Trophoblast cell (in vitro differentiated cells and primary cell): ENCODE data around the gene ATG2B.

ENCODE experiments used
- DNase-seq, 2 donors: peaks; one replicate each; pipeline ENCODE4 v3.0.0-alpha.2; 2016
- H2AFZ ChIP-seq: 2 replicates; pipeline ENCODE4 v1.6.1; 2013; ENCODE audit warnings: low read length, moderate library complexity, mild to moderate bottlenecking; ENCODE audit not compliant: insufficient read depth, poor library complexity
- H2AK5ac ChIP-seq: 2 replicates; pipeline ENCODE4 v1.6.1; 2013; ENCODE audit warnings: mild to moderate bottlenecking, low read length
- H2BK120ac ChIP-seq: 2 replicates; pipeline ENCODE4 v1.6.1; 2013; ENCODE audit warnings: low read length, mild to moderate bottlenecking, moderate library complexity; ENCODE audit not compliant: insufficient read depth, poor library complexity
- H2BK12ac ChIP-seq: 2 replicates; pipeline ENCODE4 v1.6.1; 2013; ENCODE audit warnings: mild to moderate bottlenecking, low read length, moderate library complexity
- H2BK5ac ChIP-seq: 2 replicates; pipeline ENCODE4 v1.6.1; 2013; ENCODE audit warnings: low read length, low read depth, moderate library complexity, mild to moderate bottlenecking; ENCODE audit not compliant: poor library complexity
- H3K14ac ChIP-seq: 2 replicates; pipeline ENCODE4 v1.6.1; 2013; ENCODE audit warnings: mild to moderate bottlenecking, low read length
- H3K18ac ChIP-seq: 2 replicates; pipeline ENCODE4 v1.6.1; 2013; ENCODE audit warnings: mild to moderate bottlenecking, low read length
- H3K23ac ChIP-seq: 2 replicates; pipeline ENCODE4 v1.6.1; 2013; ENCODE audit warnings: low read length
- H3K27ac ChIP-seq: 2 replicates; pipeline ENCODE4 v1.5.1; 2013; ENCODE audit warnings: low read depth, mild to moderate bottlenecking, inconsistent platforms, low read length, moderate library complexity
- H3K27me3 ChIP-seq: 2 replicates; pipeline ENCODE4 v1.6.1; 2013; ENCODE audit warnings: inconsistent platforms, mild to moderate bottlenecking, low read length, moderate library complexity; ENCODE audit not compliant: insufficient read depth
- H3K36me3 ChIP-seq, 2 experiments: 1 replicate in 1 of 2; 2 replicates in 1 of 2; pipeline ENCODE4 v1.6.1; 2013; ENCODE audit warnings: low read length in 2 of 2, mild to moderate bottlenecking in 2 of 2, moderate library complexity in 1 of 2; ENCODE audit not compliant: insufficient read depth in 2 of 2, control insufficient read depth in 1 of 2
- H3K4ac ChIP-seq: 2 replicates; pipeline ENCODE4 v1.6.1; 2013; ENCODE audit warnings: low read depth, mild to moderate bottlenecking, low read length, moderate library complexity
- H3K4me1 ChIP-seq, 2 experiments: 1 replicate in 1 of 2; 2 replicates in 1 of 2; pipeline ENCODE4 v1.6.1; 2013; ENCODE audit warnings: low read length in 2 of 2, mild to moderate bottlenecking in 2 of 2, moderate library complexity in 1 of 2; ENCODE audit not compliant: insufficient read depth in 2 of 2, control insufficient read depth in 1 of 2
- H3K4me2 ChIP-seq: 2 replicates; pipeline ENCODE4 v1.6.1; 2013; ENCODE audit warnings: inconsistent platforms, mild to moderate bottlenecking, low read length, moderate library complexity
- H3K4me3 ChIP-seq: 2 replicates; pipeline ENCODE4 v1.5.1; 2013; ENCODE audit warnings: mild to moderate bottlenecking, low read depth, low read length, inconsistent platforms
- H3K79me1 ChIP-seq: one replicate; pipeline ENCODE4 v1.6.1; 2013; ENCODE audit warnings: low read length
- H3K79me2 ChIP-seq: 2 replicates; pipeline ENCODE4 v1.6.1; 2013; ENCODE audit warnings: low read length, mild to moderate bottlenecking; ENCODE audit not compliant: control insufficient read depth, insufficient read depth, poor library complexity
- H3K9ac ChIP-seq: 2 replicates; pipeline ENCODE4 v1.6.1; 2013; ENCODE audit warnings: mild to moderate bottlenecking, low read length
- H3K9me3 ChIP-seq: 2 replicates; pipeline ENCODE4 v1.6.1; 2013; ENCODE audit warnings: low read depth, mild to moderate bottlenecking, control low read depth, inconsistent platforms, low read length; ENCODE audit not compliant: insufficient read depth
- H4K12ac ChIP-seq: 2 replicates; pipeline ENCODE4 v1.6.1; 2013; ENCODE audit warnings: low read depth, mild to moderate bottlenecking, low read length, moderate library complexity
- H4K8ac ChIP-seq: 2 replicates; pipeline ENCODE4 v1.6.1; 2013; ENCODE audit warnings: low read depth, mild to moderate bottlenecking, low read length, moderate library complexity
- H4K91ac ChIP-seq: one replicate; pipeline ENCODE4 v1.6.1; 2013; ENCODE audit warnings: low read depth, mild to moderate bottlenecking, low read length, moderate library complexity
- WGBS: extraction: QIAGEN DNeasy Blood & Tissue Kit; methylation state at CpG from one replicate; pipeline ENCODE4 v1.1.7; 2013; ENCODE audit warnings: missing lambda C conversion rate; ENCODE audit not compliant: insufficient read length, insufficient coverage; ENCODE audit errors: extremely low coverage; 5-methylcytosine and 5-hydroxymethylcytosine counted together

The ATG2B gene

DNA sequence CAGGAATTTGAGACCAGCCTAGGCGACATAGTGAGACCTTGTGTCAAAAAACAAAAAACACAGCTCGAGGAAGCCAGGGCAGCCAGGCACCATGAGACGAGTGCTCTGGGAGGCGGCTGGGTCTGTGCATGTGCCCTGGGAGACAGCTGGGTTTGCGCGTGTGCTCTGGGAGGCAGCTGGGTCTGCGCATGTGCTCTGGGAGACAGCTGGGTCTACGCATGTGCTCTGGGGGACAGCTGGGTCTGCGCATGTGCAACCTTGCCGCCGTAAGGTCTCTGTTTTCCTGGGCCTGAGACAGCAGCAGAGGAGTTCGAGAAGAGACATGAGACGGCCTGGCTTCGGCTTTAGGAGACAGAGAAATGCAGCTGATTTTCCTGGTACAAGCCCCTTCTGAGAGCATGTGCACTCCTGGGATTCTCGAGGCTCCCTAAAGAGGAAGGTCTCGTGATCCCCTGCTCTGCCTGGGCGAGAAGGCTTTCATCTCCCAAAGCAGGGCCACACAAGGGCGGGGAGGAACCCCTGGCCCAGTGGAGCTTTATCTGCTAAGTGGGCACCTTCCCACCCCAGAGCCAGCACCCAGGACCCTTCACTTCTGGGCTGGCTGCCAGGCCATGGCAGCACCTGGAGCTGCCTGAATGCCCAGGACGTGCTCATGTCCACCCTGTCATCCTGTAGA lies 110.7 kb downstream of the ATG2B start:
- H3K27me3 ChIP-seq = no peaks in the 10 kb centered on the region
- peak overlapping the region; percentile 42 for H2AFZ ChIP-seq
- H3K36me3 ChIP-seq = no peaks in the 10 kb centered on the region
- peaks cover 11% of the 10 kb centered on the region for H3K79me2 ChIP-seq
- H2BK12ac ChIP-seq = peak overlapping the region; percentile 78
- no CpG with 5 or more reads among the region's 19 CpGs for WGBS
- H3K79me1 ChIP-seq = peaks cover 44% of the 10 kb centered on the region
- no peak overlapping the region for H3K9ac ChIP-seq
- H3K18ac ChIP-seq = peak overlapping the region; percentile 66
- no peak overlapping the region for H3K4me3 ChIP-seq
- peak overlapping the region; percentile 91 for H2BK5ac ChIP-seq
- no peak for DNase-seq
- peak overlapping the region; percentile 98 for H4K91ac ChIP-seq
- H3K4ac ChIP-seq = peak overlapping the region; percentile 78
- H2AK5ac ChIP-seq = peak overlapping the region; percentile 93
- no peak overlapping the region for H3K23ac ChIP-seq
- H3K4me2 ChIP-seq = no peak overlapping the region
- H3K27ac ChIP-seq = peak overlapping the region; percentile 85
- peaks cover 34 to 35% of the 10 kb centered on the region in 2 experiments for H3K4me1 ChIP-seq
- peak overlapping the region; percentile 92 for H3K14ac ChIP-seq
- H3K9me3 ChIP-seq = no peaks in the 10 kb centered on the region
- peak overlapping the region; percentile 95 for H2BK120ac ChIP-seq
- H4K12ac ChIP-seq = peak overlapping the region; percentile 20
- peak overlapping the region; percentile 80 for H4K8ac ChIP-seq

DNA sequence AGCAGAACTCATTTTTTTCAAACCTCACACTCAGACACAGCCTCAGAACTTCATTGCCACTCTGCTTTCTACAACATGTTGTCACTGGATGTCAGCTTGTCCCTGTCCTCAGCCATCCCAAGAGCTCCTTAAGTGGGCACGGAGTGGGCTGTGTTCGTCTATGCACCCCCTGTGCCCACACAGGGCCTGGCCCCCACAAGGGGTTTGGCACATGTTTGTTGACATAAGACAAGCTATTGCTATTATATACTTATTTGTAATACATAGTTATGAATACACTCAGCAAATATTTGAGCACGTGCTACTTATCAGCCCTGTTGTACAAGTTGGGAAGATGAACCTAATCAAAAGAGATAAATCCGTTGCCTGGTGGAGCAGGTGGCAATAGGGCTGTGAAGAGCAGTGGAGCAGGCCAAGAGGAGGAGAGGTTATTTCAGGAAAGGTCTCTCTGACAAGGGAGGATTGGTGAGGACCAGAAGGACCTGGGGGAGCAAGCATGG lies 111.4 kb downstream of the ATG2B start:
- Histone ChIP-seq H4K8ac (peak overlapping the region; percentile 80), H3K27me3 (no peaks in the 10 kb centered on the region), H4K91ac (peak overlapping the region; percentile 98), H2AFZ (no peak overlapping the region), H3K27ac (no peak overlapping the region), H3K79me1 (peaks cover 47% of the 10 kb centered on the region), H3K14ac (peak overlapping the region; percentile 92), H3K4me2 (no peak overlapping the region), H4K12ac (no peak overlapping the region), H3K4ac (peak overlapping the region; percentile 32), H3K4me3 (no peak overlapping the region), H2BK120ac (peak overlapping the region; percentile 95), H3K36me3 (no peaks in the 10 kb centered on the region), H3K23ac (no peak overlapping the region), H3K18ac (peak overlapping the region; percentile 66), H3K79me2 (peaks cover 11% of the 10 kb centered on the region), H2BK12ac (peak overlapping the region; percentile 80), H2AK5ac (peak overlapping the region; percentile 93), H2BK5ac (peak overlapping the region; percentile 91), H3K9ac (no peak overlapping the region), H3K4me1 (peaks cover 41 to 42% of the 10 kb centered on the region in 2 experiments), H3K9me3 (no peaks in the 10 kb centered on the region)
- no peak for DNase-seq
- no CpG with 5 or more reads among the region's 4 CpGs for WGBS

DNA sequence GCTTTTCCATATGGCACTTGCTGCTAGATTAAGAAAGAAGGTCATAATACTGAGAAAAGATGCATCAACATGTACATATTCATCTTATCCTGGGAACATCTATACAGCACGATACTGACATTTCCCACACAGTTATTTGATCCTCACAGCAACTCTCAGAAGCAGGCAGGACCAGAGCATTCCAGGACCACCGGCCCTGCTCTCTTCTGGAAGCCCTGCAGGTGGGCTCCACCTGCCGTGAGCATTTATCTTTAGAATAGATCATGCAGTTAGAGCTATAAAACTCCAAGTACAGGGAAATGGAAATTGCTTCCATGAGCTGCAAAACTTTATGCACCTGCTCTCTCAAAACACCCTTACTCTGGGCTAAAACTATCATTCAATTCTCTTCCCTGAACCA lies 112.7 kb downstream of the ATG2B start:
- H4K8ac ChIP-seq = no peak overlapping the region
- no CpG with 5 or more reads among the region's 3 CpGs for WGBS

DNA sequence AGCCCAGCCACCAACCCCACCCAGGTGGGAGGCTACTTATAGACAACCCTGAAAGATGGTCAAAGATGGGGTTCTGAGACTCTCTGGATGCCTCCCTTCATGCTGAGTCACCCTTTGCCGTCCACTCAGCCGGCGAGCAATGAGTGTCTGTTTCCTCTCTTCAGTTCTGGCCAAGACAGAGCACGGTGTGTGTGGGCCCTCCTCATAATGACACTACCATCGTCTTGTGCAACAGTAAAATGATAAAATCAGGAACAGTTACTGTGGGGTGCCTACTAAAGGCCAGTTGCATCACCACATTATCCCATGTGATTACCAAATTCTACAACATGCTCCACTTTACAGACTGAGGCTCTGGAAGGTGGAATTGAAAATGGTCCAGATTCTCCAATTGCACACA lies 114.1 kb downstream of the ATG2B start:
- H3K4ac ChIP-seq = no peak overlapping the region
- H3K4me3 ChIP-seq = no peak overlapping the region
- no peak overlapping the region for H3K23ac ChIP-seq
- H3K18ac ChIP-seq = no peak overlapping the region
- H2BK12ac ChIP-seq = no peak overlapping the region
- H4K91ac ChIP-seq = peak overlapping the region; percentile 78
- H3K27ac ChIP-seq = peak overlapping the region; percentile 32
- H2AK5ac ChIP-seq = no peak overlapping the region
- peaks cover 0 to 2% of the 10 kb centered on the region in 2 experiments for H3K36me3 ChIP-seq
- WGBS = no CpG with 5 or more reads among the region's 5 CpGs
- H4K8ac ChIP-seq = no peak overlapping the region
- peak overlapping the region; percentile 1 for H2BK5ac ChIP-seq
- peaks cover 41% of the 10 kb centered on the region for H3K79me1 ChIP-seq
- H2BK120ac ChIP-seq = no peak overlapping the region
- no peaks in the 10 kb centered on the region for H3K9me3 ChIP-seq
- H3K4me1 ChIP-seq = peaks cover 38 to 40% of the 10 kb centered on the region in 2 experiments
- H3K14ac ChIP-seq = no peak overlapping the region
- H3K27me3 ChIP-seq = no peaks in the 10 kb centered on the region
- H2AFZ ChIP-seq = no peak overlapping the region
- no peak overlapping the region for H4K12ac ChIP-seq
- H3K9ac ChIP-seq = no peak overlapping the region
- H3K4me2 ChIP-seq = no peak overlapping the region
- peaks cover 8% of the 10 kb centered on the region for H3K79me2 ChIP-seq
- peak in 1 of 2 donors; percentile 3 for DNase-seq

More for the DNA sequence above, 112.7 kb downstream of the ATG2B start:
- H2AFZ ChIP-seq = no peak overlapping the region
- H3K27ac ChIP-seq = no peak overlapping the region
- no peak overlapping the region for H2BK5ac ChIP-seq
- peak overlapping the region; percentile 68 for H2BK12ac ChIP-seq
- H3K79me2 ChIP-seq = peaks cover 11% of the 10 kb centered on the region
- H3K18ac ChIP-seq = no peak overlapping the region
- no peaks in the 10 kb centered on the region for H3K36me3 ChIP-seq
- no peak overlapping the region for H3K9ac ChIP-seq
- no peaks in the 10 kb centered on the region for H3K9me3 ChIP-seq
- no peak overlapping the region for H3K23ac ChIP-seq
- H3K4me2 ChIP-seq = no peak overlapping the region
- no peak overlapping the region for H2AK5ac ChIP-seq
- no peak overlapping the region for H3K4me3 ChIP-seq
- no peak for DNase-seq
- no peak overlapping the region for H3K14ac ChIP-seq
- H2BK120ac ChIP-seq = no peak overlapping the region
- H4K12ac ChIP-seq = no peak overlapping the region
- H3K4ac ChIP-seq = no peak overlapping the region
- peaks cover 46 to 48% of the 10 kb centered on the region in 2 experiments for H3K4me1 ChIP-seq
- no peaks in the 10 kb centered on the region for H3K27me3 ChIP-seq
- no peak overlapping the region for H4K91ac ChIP-seq
- H3K79me1 ChIP-seq = peaks cover 50% of the 10 kb centered on the region
